CD4-positive, alpha-beta T cell treated with Interleukin-2 at 100 ng/mL for 4 hours (primary cell): ENCODE measurements around the gene NRP2.

Experiments used
- DNase-seq: peaks from one replicate; pipeline ENCODE4 v3.0.0-alpha.2; 2020; ENCODE audit warnings: low spot score

Gene NRP2

GRCh38 chr2:205807758-205808157 lies 125.5 kb downstream of the NRP2 start:
- no peak for DNase-seq

- DNase-seq, result no peak
These were observed 126.3 kb downstream of the NRP2 start for GRCh38 chr2:205808486-205809121.

GRCh38 chr2:205811387-205811786 lies 129.1 kb downstream of the NRP2 start:
- DNase-seq, result no peak

- DNase-seq, result no peak
These were observed 131.7 kb downstream of the NRP2 start for GRCh38 chr2:205814039-205814364.

- DNase-seq, result no peak
These were observed 133.4 kb downstream of the NRP2 start for GRCh38 chr2:205815673-205816072.

GRCh38 chr2:205816268-205816667 lies 134.0 kb downstream of the NRP2 start:
- no peak for DNase-seq

GRCh38 chr2:205822579-205822978 lies 140.3 kb downstream of the NRP2 start:
- no peak for DNase-seq

- DNase-seq, result no peak
These were observed 145.6 kb downstream of the NRP2 start for GRCh38 chr2:205827809-205828365.

GRCh38 chr2:205833864-205834263 lies 151.6 kb downstream of the NRP2 start:
- no peak for DNase-seq

GRCh38 chr2:205834796-205835195 lies 152.5 kb downstream of the NRP2 start:
- DNase-seq, result no peak

GRCh38 chr2:205835251-205835791 lies 153.0 kb downstream of the NRP2 start:
- no peak for DNase-seq

- no peak for DNase-seq
These were observed 153.6 kb downstream of the NRP2 start for GRCh38 chr2:205835923-205836322.

- no peak for DNase-seq
These were observed 154.3 kb downstream of the NRP2 start for GRCh38 chr2:205836477-205837221.

- no peak for DNase-seq
These were observed 155.4 kb downstream of the NRP2 start for GRCh38 chr2:205837663-205838062.

- DNase-seq, result no peak
These were observed 163.1 kb downstream of the NRP2 start for GRCh38 chr2:205845446-205845845.
